ENCODE measurements around the gene ZC3H6.

DNA sequence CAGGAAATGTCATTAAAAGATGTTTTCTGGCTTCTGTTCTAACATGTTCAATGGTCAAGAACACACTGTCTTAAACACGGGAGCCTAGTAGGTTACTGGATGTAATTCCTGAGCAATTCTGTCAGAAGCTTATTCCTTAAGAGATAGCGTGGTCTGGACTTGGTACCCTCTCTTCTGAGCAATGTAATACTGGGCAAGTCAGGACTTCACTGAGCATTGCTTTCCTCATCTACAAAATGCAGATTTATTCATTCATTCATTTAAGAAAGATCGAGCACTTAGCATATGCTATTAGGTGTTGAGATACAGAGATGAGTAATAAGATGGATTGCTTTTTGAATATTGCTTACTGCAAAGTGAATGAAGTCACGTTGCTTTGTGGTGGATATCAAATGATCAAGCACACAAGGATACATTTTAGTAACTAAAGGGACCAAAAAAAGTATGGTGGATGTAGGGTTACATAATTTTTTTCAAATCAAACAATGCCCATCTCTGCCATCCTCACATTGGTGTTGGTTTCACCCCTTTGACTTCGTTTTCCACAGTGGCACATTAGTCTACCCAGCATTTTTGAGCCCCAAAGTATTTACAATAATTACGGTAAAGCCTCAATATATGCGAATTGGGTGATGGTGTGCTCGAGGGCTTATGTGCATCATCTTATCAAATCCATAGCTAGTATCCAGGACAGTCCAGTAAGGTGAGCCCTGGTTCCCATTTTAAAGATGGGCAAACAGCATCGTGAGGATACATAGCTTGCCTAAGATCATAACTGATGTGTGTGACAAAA, 65.3 kb downstream of the ZC3H6 start:
- TF ChIP-seq, protein P1, sequence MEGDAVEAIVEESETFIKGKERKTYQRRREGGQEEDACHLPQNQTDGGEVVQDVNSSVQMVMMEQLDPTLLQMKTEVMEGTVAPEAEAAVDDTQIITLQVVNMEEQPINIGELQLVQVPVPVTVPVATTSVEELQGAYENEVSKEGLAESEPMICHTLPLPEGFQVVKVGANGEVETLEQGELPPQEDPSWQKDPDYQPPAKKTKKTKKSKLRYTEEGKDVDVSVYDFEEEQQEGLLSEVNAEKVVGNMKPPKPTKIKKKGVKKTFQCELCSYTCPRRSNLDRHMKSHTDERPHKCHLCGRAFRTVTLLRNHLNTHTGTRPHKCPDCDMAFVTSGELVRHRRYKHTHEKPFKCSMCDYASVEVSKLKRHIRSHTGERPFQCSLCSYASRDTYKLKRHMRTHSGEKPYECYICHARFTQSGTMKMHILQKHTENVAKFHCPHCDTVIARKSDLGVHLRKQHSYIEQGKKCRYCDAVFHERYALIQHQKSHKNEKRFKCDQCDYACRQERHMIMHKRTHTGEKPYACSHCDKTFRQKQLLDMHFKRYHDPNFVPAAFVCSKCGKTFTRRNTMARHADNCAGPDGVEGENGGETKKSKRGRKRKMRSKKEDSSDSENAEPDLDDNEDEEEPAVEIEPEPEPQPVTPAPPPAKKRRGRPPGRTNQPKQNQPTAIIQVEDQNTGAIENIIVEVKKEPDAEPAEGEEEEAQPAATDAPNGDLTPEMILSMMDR (tag by site-specific recombination; IDR thresholded peaks at IDR 0.05): no peak
- TF ChIP-seq BCL11A (tag by site-specific recombination; IDR thresholded peaks at IDR 0.05; ENCODE audit: low read depth): no peak
- TF ChIP-seq ZNF530 (tag by site-specific recombination; IDR thresholded peaks at IDR 0.05; ENCODE audit: low read depth): no peak
- no peak for TF ChIP-seq REST (tag by site-specific recombination; IDR thresholded peaks at IDR 0.05)
- no peak for TF ChIP-seq ZBTB20 (tag by site-specific recombination; IDR thresholded peaks at IDR 0.05)
- no peak for TF ChIP-seq ZFP37 (tag by site-specific recombination; IDR thresholded peaks at IDR 0.05)
- TF ChIP-seq ATF2 (tag by site-specific recombination; IDR thresholded peaks at IDR 0.05; ENCODE audit: low read depth): no peak
- no peak for TF ChIP-seq ZNF132 (tag by site-specific recombination; IDR thresholded peaks at IDR 0.05; ENCODE audit: borderline replicate concordance)
- no peak for TF ChIP-seq SALL2 (tag by site-specific recombination; IDR thresholded peaks at IDR 0.05; ENCODE audit: borderline replicate concordance)
- TF ChIP-seq, protein P2, sequence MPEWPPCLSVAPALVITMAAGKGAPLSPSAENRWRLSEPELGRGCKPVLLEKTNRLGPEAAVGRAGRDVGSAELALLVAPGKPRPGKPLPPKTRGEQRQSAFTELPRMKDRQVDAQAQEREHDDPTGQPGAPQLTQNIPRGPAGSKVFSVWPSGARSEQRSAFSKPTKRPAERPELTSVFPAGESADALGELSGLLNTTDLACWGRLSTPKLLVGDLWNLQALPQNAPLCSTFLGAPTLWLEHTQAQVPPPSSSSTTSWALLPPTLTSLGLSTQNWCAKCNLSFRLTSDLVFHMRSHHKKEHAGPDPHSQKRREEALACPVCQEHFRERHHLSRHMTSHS (tag by site-specific recombination; IDR thresholded peaks at IDR 0.05): no peak
- TF ChIP-seq YY1 (tag by site-specific recombination; IDR thresholded peaks at IDR 0.05): no peak
- no peak for TF ChIP-seq PRDM4 (tag by site-specific recombination; IDR thresholded peaks at IDR 0.05)

Data from HEK293 (cell line).